Body of pancreas (tissue), 4 donors: ENCODE results near the gene ROMO1. TPM values are rescaled to one million over a fixed set of nuclear protein-coding genes. Genes with fewer than 3 reads are reported as not detected.
"Not testable (repeated sequence)": the region's sequence is repeated elsewhere in the genome, so short reads cannot be mapped to it uniquely, and the experiment has no call there.

Experiments used
- ATAC-seq: fragments of 150-250 bp; one replicate; pipeline ENCODE4 v1.9.1; 2016
- DNase-seq, 4 donors: peaks; one replicate each; pipeline ENCODE4 v3.0.0-alpha.2; 2019
- H3K27ac ChIP-seq, 4 donors: fragments of 200-600 bp; sonication (generic); 1 replicate in 3 of 4; 2 replicates in 1 of 4; pipeline versions ENCODE4 v1.5.1 to v1.6.1; 2016 to 2019; ENCODE audit warnings: mild to moderate bottlenecking in 1 of 4, mixed read lengths in 1 of 4, moderate library complexity in 1 of 4
- H3K27me3 ChIP-seq, 2 donors: fragments of 200-600 bp; sonication (generic); one replicate each; pipeline ENCODE4 v1.6.0; 2016; ENCODE audit warnings: mild to moderate bottlenecking in 1 of 2
- H3K36me3 ChIP-seq, 2 donors: fragments of 200-600 bp; sonication (generic); replicated peaks in 1 of 2; 2 replicates each; pipeline ENCODE4 v1.5.1; 2016; ENCODE audit warnings: low read depth in 2 of 2; ENCODE audit not compliant: insufficient read depth in 1 of 2
- H3K4me1 ChIP-seq: fragments of 200-600 bp; sonication (generic); one replicate; pipeline ENCODE4 v1.6.0; 2016
- H3K4me3 ChIP-seq, 2 donors: fragments of 200-600 bp; sonication (generic); 1 replicate in 1 of 2; 2 replicates in 1 of 2; pipeline ENCODE4 v1.5.1; 2016 to 2019
- H3K9me3 ChIP-seq, 3 donors: fragments of 200-600 bp; sonication (generic); 1 replicate in 2 of 3; 2 replicates in 1 of 3; pipeline ENCODE4 v1.5.1; 2016
- CTCF ChIP-seq, 7 experiments: fragments of 450-650 bp in 4 of 7; fragments of 200-600 bp in 3 of 7; sonication (generic) in 3 of 7; IDR thresholded peaks; one replicate each; pipeline ENCODE4 v1.5.1; 2016 to 2019; ENCODE audit warnings: antibody characterized with exemption in 7 of 7
- POLR2A ChIP-seq, 3 donors: fragments of 450-650 bp; IDR thresholded peaks; one replicate each; pipeline ENCODE4 v1.6.1; 2016; ENCODE audit warnings: antibody characterized with exemption in 3 of 3, mild to moderate bottlenecking in 2 of 3
- WGBS, 2 donors: methylation state at CpG; one replicate each; pipeline ENCODE4 v1.1.5; 2017; 5-methylcytosine and 5-hydroxymethylcytosine counted together
- intact Hi-C: fragments of 100-400 bp; cut with DNase I; formaldehyde crosslinking; loops from one replicate; pipeline ENCODE4 v1.15.1; 2023
- total RNA-seq, 2 donors: library from RNA; depleted of rRNA; stranded (reverse); fragments of >200 nt; gene quantifications; one replicate each; pipeline ENCODE4 v1.1.0, GENCODE V29; 2016

Gene ROMO1
- total RNA-seq, 2 donors from 2014 or later: 55.0 to 192 TPM

GRCh38 chr20:35702824-35703695, 3.9 kb downstream of the ROMO1 start:
- H3K9me3 ChIP-seq: no peaks in the 10 kb centered on the region
- peaks cover 22 to 30% of the 10 kb centered on the region in 2 donors for H3K36me3 ChIP-seq
- peaks cover 13% of the 10 kb centered on the region for H3K4me1 ChIP-seq
- intact Hi-C loops: no loop called here
- 69 to 72% methylated on average over 4 of the region's 4 CpGs for whole genome bisulfite sequencing, 2 donors
- DNase-seq (no peak), ATAC-seq (no peak)
- H3K27me3 ChIP-seq: no peaks in the 10 kb centered on the region
- no peak overlapping the region for H3K27ac ChIP-seq
- TF ChIP-seq POLR2A (IDR thresholded peaks at IDR 0.05) (no peak), CTCF (IDR thresholded peaks at IDR 0.05) (no peak)
- H3K4me3 ChIP-seq: no peak overlapping the region

DNA sequence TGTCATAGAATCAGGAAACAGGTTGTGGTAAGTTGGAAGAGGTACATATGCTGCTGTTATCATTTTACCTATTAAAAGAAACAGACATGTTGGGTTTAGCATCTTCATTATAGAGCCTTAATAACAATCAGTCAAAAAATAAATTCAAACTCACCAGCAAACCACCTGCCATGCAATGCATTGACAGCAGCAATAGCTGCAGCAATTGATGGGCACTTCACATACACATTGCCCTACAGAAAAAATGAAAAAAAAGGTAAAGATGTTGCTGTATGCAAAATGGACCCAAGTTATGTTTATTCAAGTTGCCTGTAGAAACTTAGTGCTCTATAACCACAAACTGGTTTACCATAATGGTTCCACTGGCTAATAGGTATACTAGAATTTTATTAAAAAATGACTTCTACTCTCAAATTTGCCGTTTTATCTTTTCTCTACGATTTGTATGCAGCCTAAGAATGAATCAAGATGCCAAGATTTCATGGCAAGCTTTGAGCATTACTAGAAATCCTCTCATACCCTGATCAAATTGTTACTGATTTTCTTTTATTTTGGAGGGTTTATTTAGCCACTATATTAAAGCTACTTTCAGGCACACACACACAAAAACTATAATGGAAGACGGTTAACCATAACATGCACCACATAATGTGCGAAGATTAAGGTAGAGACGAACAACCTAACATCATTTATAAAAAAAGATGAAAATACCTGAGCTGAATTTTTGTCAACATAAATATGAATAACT, 5.5 kb downstream of the ROMO1 start:
- ATAC-seq (no peak), DNase-seq (no peak)
- intact Hi-C loops: no loop called here
- Histone ChIP-seq H3K27me3 (no peaks in the 10 kb centered on the region), H3K4me3 (no peak overlapping the region), H3K9me3 (no peaks in the 10 kb centered on the region), H3K4me1 (peaks cover 19% of the 10 kb centered on the region), H3K36me3 (peaks cover 22 to 32% of the 10 kb centered on the region in 2 donors), H3K27ac (no peak overlapping the region)
- TF ChIP-seq CTCF (IDR thresholded peaks at IDR 0.05): no peak
- TF ChIP-seq POLR2A (IDR thresholded peaks at IDR 0.05): no peak
- WGBS, 2 donors: 77 to 84% methylated on average over 5 of the region's 5 CpGs

- WGBS, 2 donors: 87 to 89% methylated on average over 11 of the region's 11 CpGs
- DNase-seq, H3K27ac ChIP-seq, H3K27me3 ChIP-seq, H3K4me3 ChIP-seq, ATAC-seq, intact Hi-C loops, H3K9me3 ChIP-seq: not testable (repeated sequence)
- Histone ChIP-seq H3K4me1 (peaks cover 22% of the 10 kb centered on the region), H3K36me3 (peaks cover 22 to 36% of the 10 kb centered on the region in 2 donors)
Measured at GRCh38 chr20:35705894-35706293, 6.7 kb downstream of the ROMO1 start.

GRCh38 chr20:35706591-35707529, 7.7 kb downstream of the ROMO1 start:
- H3K27me3 ChIP-seq, H3K4me3 ChIP-seq, H3K9me3 ChIP-seq, intact Hi-C loops, ATAC-seq, DNase-seq, H3K27ac ChIP-seq: not testable (repeated sequence)
- Histone ChIP-seq H3K36me3 (peaks cover 22 to 41% of the 10 kb centered on the region in 2 donors), H3K4me1 (peaks cover 27% of the 10 kb centered on the region)
- 91 to 93% methylated on average over 17 of the region's 17 CpGs for WGBS, 2 donors

- Histone ChIP-seq H3K9me3 (no peaks in the 10 kb centered on the region), H3K27me3 (no peaks in the 10 kb centered on the region), H3K4me3 (no peak overlapping the region), H3K4me1 (peaks cover 27% of the 10 kb centered on the region), H3K36me3 (peaks cover 30 to 52% of the 10 kb centered on the region in 2 donors), H3K27ac (no peak overlapping the region)
- DNase-seq (no peak), ATAC-seq (no peak)
- intact Hi-C loops: no loop called here
- TF ChIP-seq CTCF (IDR thresholded peaks at IDR 0.05): no peak
- TF ChIP-seq POLR2A (IDR thresholded peaks at IDR 0.05): no peak
- WGBS, 2 donors: 44 to 48% methylated on average over 1 of the region's 1 CpG
Measured at GRCh38 chr20:35708502-35708901, 9.3 kb downstream of the ROMO1 start.
